ENCODE results near the gene ARID2.

The ARID2 gene

GRCh38 chr12:45803111-45803510 is 73.6 kb downstream of the ARID2 start:
- DNase-seq (ENCODE audit: low read depth) = no peak
- no peak overlapping the region for H3K4me3 ChIP-seq (ENCODE audit: low read length)
- TF ChIP-seq, protein P1, sequence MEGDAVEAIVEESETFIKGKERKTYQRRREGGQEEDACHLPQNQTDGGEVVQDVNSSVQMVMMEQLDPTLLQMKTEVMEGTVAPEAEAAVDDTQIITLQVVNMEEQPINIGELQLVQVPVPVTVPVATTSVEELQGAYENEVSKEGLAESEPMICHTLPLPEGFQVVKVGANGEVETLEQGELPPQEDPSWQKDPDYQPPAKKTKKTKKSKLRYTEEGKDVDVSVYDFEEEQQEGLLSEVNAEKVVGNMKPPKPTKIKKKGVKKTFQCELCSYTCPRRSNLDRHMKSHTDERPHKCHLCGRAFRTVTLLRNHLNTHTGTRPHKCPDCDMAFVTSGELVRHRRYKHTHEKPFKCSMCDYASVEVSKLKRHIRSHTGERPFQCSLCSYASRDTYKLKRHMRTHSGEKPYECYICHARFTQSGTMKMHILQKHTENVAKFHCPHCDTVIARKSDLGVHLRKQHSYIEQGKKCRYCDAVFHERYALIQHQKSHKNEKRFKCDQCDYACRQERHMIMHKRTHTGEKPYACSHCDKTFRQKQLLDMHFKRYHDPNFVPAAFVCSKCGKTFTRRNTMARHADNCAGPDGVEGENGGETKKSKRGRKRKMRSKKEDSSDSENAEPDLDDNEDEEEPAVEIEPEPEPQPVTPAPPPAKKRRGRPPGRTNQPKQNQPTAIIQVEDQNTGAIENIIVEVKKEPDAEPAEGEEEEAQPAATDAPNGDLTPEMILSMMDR (conservative IDR thresholded peaks at IDR 0.05; ENCODE audit: low read length) = no peak

DNA sequence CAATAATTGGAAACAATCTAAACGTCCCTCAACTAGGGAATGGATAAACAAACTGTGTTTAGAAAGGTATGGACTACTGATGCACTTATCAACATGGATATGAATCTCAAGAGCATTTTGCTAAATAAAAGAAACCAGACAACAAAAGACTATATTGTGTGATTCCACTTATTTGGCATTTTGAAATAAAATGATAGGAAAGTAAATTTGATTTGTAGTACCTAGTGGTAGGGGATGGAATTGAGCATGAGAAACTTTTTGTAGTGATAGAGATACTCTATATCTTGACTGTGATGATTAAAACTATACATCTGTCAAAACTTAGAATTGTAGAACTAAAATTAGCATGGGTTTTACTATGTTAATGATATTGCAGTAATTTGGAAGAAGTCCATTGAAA is 87.1 kb downstream of the ARID2 start:
- TF ChIP-seq, protein P1 (conservative IDR thresholded peaks at IDR 0.05; ENCODE audit: low read length) = no peak
- no peak for DNase-seq (ENCODE audit: low read depth)

DNA sequence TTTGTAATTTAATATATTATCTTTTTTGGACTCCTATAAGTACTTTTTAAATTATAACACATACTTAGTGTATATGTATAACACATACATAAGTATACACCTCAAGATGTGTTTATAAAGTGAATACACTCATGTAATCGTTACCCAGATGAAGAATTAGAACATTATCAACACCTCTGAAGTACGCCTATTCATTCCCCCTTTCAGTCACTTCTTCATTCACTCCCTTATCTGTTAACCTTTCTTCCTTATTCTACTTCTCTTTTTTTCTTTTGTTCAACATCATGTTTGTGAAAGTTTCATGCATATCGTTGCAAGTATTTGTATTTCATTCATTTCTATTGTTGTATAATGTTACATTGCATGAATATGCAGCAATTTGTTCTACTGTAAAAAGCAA is 98.5 kb downstream of the ARID2 start:
- H3K4me3 ChIP-seq (ENCODE audit: low read length) = no peak overlapping the region
- DNase-seq (ENCODE audit: low read depth) = no peak
- TF ChIP-seq, protein P1 (conservative IDR thresholded peaks at IDR 0.05; ENCODE audit: low read length) = no peak

More for the DNA sequence above, 87.1 kb downstream of the ARID2 start:
- no peak overlapping the region for H3K4me3 ChIP-seq (ENCODE audit: low read length)

- no peak overlapping the region for H3K4me3 ChIP-seq (ENCODE audit: low read length)
- no peak for DNase-seq (ENCODE audit: low read depth)
- TF ChIP-seq, protein P1 (conservative IDR thresholded peaks at IDR 0.05; ENCODE audit: low read length) = no peak
These were observed 98.9 kb downstream of the ARID2 start for GRCh38 chr12:45828402-45828801.

GRCh38 chr12:45831590-45831989 is 102.1 kb downstream of the ARID2 start:
- H3K4me3 ChIP-seq (ENCODE audit: low read length) = no peak overlapping the region
- DNase-seq (ENCODE audit: low read depth) = no peak
- TF ChIP-seq, protein P1 (conservative IDR thresholded peaks at IDR 0.05; ENCODE audit: low read length) = no peak

- DNase-seq (ENCODE audit: low read depth) = no peak
- H3K4me3 ChIP-seq (ENCODE audit: low read length) = no peak overlapping the region
- TF ChIP-seq, protein P1 (conservative IDR thresholded peaks at IDR 0.05; ENCODE audit: low read length) = no peak
These were observed 103.9 kb downstream of the ARID2 start for GRCh38 chr12:45833401-45833800.

GRCh38 chr12:45834809-45835208 is 105.3 kb downstream of the ARID2 start:
- TF ChIP-seq, protein P1 (conservative IDR thresholded peaks at IDR 0.05; ENCODE audit: low read length) = no peak
- DNase-seq (ENCODE audit: low read depth) = no peak
- H3K4me3 ChIP-seq (ENCODE audit: low read length) = no peak overlapping the region

Measured in AG10803 (cell line).